Right hindlimb (tissue), 1 donor: ENCODE data around the gene IPO13.

Experiments used
- DNase-seq: peaks from one replicate; pipeline ENCODE4 v3.0.0-alpha.2; 2018

IPO13 gene

DNA sequence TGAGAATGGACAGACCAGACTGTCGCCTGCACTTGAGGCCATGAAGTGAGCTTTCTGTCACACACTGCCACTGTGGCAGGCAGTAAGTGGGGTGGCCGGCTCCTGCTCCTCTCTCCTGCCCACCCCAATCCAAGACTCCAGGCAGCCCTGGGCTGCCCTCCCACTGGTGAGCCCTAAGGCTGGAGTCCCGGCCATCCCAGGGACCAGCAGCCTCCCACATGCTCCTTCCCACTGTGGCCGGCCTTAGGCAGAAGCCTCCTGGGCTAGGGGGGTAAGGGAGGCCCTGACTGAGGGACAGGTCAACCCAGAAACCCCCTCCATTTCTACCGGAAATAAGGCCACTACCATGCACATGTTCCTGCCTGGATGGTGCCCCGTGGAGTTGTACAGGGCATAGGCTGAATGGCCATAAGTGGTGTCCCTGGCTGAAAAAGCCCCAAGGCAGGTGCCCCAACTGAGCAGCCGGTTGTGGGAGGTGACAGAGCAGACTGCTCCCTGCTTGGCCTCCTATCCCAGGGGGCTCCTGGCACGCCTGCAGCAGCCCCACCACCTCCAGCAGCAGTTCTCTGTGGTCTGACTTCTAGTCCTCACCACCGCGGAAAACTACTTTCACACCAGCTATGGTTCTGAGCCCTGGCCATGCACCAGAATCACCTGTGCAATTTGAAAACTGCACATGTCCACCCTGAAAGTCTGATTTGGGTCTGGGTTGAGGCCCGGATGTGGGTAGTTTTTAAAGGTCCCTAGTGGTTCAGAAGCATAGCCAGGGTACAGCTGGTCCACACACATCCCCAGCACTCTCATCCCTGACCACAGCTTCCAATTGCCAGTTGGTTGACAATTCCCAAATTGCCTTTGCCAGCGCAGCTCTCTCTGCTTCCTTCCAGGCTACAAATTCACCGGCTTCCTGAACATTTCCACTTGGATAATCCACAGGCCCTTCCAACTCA is 14.8 kb upstream of the IPO13 start:
- DNase-seq: no peak

DNA sequence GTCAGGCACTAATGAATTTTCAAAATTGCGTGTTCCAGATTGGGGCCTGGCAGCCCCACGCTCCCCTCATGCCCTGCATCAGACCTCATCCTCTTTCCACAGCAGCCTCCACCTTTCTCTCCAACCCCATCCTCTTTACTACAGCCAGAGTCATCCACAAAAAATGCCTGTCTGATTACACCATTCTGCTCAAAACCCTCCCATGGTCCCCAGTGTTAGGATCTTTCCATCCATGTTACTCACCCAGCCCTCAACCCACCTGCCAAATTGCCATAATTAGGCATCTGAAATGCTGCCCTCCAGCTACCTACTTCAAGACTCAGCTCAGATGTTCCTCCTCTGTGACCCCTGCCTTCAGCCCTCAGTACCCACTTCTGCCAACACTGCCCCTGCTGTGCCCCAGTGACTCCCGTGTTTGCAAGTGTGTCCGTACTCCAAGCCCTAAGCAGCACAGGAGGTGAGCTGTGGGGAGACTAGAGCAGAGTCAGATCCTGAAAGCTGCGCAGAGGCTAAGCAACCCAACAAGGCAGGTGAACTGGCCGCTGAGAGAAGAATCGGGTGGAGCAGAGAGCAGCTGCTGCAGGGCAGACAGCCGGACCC is 13.9 kb upstream of the IPO13 start:
- DNase-seq: no peak

DNA sequence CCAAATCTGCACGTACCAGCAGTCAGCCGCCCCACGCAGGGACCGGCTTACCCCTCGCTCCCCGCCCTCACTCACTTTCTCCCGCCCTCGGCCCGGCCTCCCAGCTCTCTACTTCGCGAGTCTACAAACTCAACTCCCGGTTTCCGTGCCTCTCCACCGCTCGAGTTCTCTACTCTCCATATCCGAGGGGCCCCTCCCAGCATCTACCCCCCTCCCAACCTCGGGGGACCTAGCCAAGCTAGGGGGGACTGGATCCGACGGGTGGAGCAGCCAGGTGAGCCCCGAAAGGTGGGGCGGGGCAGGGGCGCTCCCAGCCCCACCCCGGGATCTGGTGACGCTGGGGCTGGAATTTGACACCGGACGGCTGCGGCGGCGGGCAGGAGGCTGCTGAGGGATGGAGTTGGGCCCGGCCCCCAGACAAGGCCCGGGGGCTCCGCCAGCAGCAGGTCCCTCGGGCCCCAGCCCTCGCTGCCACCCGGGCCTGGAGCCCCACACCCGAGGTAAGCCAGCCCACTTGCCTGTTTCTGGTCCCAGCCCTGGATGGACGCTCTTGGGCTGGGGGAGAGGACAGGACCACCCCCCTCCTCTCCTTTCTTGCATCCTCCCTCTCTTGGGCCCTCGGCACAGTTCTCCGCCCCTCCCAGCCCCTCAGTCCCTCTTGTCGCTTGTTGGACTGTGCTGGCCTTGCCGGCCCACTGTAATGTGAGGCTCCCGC is 13.2 kb upstream of the IPO13 start, which contains the start of gene ARTN:
Gene ARTN, plus strand, starts transcription at position 416 of the 715 bp plus-strand sequence. CDS start 1,856 bp downstream, outside the sequence.
- peak; percentile 57 for DNase-seq

DNA sequence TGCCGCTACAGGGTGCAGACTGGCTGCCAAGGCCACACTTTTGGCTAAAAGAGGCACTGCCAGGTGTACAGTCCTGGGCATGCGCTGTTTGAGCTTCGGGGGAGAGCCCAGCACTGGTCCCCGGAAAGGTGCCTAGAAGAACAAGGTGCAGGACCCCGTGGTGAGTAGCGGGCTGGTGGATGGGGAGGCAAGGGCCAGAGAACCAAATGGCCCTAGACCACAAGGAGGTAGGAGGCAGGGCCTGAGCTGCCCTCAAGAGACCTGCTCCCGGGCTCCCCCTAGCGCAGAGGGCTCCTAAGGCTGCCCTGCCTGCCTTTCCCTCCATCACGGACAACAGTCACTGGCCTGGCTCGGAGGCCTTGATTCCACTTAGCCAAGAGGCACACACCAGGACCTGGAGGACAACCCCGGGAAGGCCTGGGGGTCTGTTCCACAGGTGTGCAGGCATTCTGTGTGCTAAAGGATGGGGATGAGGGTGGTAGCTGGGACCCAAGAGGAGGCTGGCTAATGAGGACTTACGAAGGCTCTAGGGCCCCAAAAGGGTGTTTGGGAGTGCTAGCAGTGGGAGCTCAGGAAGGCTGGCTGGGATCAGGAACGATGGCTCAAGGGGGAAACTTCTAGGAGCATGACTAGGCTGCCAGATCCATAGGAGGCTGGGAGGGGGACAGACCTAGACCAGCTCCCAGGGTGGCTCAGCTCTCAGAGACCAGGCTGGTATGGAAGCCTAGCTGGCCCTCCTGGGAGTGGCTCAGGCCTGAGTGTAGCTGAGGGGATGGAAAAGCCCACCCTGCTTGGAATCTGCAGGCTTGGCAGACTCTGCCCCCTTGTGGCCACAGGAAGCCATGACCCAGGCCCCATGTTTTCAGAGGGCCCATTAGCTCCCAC is 12.4 kb upstream of the IPO13 start:
- DNase-seq: peak; percentile 81

DNA sequence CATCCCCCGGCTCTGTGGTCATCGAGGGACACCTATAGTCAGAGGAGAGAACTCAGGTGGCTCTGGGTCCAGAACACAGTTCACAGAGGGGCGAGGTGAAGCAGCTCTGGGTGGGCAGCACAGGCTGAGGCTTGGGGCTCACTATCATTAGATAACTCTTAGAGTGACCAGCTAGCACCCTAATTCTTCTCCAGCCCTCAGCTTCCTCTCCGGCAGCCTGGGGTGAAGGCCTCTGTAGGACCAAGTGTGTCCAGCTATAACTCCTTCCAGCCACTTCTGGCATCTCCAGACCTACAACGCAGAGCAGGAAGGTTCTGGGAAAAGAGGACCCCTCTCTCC is 11.8 kb upstream of the IPO13 start:
- DNase-seq: no peak

DNA sequence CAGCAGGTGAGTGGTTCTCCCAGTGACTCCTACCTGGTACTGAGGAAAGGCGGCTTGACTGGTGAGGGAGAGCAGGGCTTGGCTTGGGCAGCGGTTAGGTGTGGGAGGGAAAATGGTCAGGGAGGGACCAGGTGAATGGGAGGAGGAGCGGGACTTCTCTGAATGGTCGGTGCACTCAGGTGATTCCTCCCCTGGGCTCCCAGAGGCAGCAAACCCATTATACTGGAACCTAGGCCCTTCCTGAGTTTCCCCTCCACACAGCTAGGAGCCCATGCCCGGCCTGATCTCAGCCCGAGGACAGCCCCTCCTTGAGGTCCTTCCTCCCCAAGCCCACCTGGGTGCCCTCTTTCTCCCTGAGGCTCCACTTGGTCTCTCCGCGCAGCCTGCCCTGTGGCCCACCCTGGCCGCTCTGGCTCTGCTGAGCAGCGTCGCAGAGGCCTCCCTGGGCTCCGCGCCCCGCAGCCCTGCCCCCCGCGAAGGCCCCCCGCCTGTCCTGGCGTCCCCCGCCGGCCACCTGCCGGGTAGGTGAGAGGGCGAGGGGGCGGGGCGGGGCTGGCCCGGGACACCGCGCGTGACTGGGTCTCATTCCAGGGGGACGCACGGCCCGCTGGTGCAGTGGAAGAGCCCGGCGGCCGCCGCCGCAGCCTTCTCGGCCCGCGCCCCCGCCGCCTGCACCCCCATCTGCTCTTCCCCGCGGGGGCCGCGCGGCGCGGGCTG is 10.9 kb upstream of the IPO13 start:
- DNase-seq: no peak

DNA sequence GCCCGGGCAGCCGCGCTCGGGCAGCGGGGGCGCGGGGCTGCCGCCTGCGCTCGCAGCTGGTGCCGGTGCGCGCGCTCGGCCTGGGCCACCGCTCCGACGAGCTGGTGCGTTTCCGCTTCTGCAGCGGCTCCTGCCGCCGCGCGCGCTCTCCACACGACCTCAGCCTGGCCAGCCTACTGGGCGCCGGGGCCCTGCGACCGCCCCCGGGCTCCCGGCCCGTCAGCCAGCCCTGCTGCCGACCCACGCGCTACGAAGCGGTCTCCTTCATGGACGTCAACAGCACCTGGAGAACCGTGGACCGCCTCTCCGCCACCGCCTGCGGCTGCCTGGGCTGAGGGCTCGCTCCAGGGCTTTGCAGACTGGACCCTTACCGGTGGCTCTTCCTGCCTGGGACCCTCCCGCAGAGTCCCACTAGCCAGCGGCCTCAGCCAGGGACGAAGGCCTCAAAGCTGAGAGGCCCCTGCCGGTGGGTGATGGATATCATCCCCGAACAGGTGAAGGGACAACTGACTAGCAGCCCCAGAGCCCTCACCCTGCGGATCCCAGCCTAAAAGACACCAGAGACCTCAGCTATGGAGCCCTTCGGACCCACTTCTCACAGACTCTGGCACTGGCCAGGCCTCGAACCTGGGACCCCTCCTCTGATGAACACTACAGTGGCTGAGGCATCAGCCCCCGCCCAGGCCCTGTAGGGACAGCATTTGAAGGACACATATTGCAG is 10.2 kb upstream of the IPO13 start:
- DNase-seq: peak; percentile 58

DNA sequence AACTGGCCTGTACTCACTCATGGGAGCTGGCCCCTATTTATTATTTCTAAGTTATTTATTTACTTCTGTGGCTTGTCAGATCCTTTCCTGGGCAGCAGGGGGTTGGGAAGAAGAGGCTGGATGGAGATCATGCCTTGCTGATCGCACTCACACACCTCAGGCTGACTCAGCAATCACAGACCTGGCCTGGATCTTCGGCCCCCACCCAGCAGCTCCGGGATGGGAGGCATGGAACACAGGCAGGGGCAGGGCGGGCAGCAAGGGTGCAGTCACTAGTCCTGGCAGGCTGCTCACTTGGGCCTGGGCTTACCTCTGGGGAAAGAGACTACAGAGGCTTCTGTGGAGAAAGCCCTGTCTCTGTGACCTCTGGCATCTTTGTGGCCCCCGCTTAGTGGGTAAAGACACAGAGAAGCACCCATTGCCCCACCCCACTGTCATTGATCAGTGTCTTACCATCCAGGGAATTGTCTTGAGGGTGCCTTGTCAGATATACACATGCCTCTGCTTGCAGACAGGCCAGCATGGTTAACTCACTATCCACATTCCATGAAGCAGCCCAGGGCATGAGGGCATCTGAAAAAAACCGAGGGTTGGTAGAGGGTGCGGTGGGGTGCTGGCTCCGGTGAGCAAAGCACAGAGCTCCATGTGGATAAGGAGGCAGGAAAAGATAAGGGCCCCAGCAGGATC is 9.4 kb upstream of the IPO13 start:
- no peak for DNase-seq

DNA sequence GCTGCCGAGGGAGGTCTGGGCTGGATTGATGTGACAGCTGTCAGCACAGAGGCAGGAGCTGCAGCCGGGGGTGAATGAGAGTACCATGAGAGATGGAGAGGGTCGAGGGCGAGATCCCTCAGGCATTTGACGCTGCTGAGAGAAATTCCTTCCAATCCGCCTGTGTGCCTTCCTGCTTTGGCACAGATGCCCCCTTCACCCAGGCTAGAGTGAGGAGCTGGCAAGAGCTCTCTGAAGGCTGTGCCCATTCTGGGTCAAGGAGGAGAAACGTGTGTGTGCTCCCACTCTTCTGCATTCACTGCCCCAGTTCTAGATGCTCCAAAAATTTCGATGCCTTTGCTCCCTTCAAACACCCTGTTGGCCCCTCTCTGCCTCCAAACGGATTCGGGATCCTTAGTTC is 8.4 kb upstream of the IPO13 start:
- DNase-seq: no peak

DNA sequence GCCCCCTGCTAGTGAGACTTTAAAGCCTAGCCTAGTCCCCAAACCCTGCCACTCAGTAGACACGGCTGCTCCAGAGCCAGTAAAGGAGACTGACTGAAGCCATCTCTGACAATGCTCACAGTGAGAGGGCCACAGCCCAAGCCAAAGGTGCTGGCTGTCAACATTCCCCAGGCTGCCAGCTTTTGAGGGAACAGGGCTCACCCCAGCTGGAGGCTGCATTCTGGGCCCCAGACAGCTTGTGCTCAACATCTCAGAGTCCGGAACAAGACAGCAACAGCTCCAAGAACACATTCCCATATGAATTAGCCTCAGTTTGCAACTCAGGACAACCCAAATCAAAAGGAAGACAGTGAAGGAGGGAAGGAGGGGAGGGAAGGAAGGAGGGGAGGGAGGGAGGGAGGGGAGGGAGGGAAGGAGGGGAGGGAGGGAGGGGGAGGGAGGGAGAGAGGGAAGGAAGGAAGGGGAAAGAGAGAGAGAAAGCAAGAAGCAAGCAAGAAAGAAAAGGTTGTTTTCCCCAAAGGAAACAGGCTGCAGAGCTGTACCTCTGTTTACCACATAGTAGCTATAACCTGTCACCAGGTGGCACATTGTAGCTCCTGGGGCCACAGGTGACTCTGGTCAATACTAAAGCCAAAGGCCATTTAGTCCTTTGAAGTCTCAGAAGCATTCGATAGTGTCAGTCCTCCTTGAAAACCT is 7.7 kb upstream of the IPO13 start:
- DNase-seq: no peak

DNA sequence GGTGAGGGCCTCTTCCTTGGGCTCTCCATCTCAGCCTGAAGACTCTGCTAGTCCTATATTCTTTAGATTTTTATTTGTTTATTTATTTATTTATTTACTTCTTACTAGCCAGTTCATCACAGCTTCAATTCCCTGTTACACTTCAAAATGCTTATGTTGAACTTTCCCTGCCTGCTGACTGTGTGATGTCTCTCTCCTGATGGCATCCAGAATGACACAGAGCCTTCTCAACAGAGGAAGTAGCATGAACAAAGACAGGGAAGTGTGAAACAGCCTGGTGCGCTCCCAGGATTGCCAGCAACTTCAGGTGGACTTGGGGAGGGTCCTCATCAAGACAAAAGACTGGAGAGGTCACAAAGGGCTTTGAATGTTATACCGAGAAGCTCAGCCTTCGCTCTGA is 4.3 kb upstream of the IPO13 start:
- DNase-seq: no peak

DNA sequence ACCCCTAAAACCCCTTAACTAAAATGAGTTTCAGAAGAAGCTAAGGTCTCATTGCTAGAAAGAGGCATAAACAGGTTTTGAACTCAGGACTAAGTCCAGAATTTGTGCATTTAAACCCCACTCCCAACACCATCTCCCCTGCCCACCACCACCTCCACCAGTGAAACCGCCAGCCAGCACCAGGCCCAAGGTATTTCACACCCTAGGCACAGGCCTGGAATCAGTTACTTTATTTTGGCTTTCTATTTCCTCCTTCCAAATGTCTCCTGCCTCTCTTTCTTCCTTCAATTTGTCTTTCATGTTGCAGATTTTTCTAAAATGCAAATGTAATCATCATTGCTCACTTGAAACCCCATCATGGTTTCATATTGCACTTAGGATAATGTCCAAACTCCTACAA is 1.9 kb upstream of the IPO13 start:
- no peak for DNase-seq

DNA sequence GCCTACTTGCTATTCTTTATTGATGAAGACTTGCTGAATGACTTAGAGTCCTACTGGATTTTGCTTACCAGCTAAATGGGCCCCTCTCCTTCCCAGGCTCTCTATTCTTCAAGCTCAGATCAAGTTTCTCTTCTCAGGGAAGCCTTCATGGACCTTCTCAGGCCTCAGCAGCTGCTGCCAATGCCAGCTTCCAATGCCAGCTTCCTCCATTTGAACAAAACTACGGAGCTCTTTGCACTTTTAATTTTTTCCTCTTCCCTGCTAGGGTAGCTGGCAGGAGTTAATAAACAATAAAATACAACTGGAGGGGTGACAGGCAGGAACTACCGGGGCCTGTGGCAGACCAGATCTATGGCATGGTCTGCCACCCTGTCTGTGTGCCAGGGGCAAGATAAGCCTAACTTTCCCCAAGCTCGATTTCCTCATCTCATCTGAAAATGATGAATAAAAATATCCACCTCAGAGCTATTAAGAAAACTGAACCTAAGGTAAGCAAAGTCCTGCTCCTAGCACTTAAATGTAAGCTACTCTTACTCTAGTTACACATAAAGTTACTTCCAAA is 995 bp upstream of the IPO13 start:
- DNase-seq: no peak

DNA sequence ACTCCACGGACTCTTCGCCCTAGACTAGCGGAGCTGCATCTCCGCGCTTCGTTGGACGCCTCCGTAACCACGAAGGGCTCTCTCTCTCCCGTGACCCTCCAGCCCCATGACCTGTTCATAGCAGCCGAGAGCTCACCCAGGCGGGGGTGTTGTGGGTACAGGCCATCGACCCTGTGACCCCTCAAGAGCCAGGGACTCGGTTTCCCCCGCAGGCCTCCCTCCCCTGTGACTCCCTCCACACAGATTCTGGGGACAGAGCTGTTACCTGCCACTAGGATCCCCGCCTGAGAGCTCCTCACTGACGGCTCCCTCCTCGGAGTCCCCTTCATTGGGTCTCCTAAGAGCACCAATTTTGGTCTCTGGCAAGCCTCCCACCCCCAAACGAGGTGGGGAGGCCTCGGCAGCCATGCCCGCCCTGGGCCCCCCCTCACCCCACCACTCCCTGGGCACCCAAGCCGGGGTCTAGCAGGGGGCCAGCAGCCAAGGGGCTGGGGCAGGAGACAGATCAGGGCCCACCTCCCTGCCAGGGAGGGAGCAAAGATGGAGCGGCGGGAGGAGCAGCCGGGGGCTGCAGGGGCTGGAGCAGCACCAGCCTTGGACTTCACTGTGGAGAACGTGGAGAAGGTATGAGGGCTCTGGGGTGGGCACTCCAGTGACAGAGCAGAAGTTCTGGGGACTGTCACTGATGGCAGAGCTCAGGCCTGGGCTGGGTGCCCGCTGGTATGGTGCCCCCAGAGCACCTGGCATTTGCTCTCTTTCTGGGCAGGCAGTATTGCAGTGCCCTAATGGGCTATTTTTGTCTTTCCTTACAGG is 517 bp downstream of the IPO13 start:
- no peak for DNase-seq

DNA sequence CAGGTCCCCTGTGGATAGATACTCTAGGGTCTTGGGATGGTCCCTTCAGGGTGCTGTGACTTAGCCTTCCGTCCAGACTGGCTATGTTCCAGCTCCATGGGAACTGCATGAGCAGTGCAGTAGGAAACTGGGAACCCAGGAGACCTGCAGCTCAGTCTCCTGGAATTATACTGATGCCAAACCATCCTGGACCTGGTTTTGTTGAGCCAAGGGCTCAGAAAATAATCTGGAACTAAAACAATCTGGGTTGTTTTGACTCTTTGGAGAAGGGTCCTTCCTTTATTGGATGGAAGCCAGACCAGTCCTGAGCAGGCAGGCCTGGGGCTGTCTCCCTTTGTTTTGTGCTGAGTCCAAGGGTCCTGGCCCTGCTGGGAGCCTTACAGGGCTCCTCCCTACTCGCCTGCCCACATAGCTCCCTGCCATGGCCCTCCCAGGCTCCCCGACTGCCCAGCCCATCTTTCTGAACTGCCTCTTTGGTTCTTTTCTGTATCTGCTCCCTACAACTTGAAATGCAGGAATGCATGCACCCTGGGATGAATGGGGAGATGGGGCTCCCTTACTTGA is 1.2 kb downstream of the IPO13 start:
- DNase-seq: no peak

DNA sequence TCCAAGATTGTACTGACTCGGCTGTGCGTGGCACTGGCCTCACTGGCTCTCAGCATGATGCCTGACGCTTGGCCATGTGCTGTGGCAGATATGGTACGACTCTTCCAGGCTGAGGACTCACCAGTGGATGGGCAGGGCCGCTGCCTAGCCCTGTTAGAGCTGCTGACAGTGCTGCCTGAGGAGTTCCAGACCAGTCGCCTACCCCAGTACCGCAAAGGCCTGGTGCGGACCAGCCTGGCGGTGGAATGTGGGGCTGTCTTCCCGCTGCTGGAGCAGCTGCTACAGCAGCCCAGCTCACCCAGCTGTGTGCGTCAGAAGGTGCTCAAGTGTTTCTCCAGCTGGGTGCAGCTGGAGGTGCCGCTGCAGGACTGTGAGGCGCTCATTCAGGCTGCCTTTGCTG is 2.9 kb downstream of the IPO13 start:
- DNase-seq: peak; percentile 55

DNA sequence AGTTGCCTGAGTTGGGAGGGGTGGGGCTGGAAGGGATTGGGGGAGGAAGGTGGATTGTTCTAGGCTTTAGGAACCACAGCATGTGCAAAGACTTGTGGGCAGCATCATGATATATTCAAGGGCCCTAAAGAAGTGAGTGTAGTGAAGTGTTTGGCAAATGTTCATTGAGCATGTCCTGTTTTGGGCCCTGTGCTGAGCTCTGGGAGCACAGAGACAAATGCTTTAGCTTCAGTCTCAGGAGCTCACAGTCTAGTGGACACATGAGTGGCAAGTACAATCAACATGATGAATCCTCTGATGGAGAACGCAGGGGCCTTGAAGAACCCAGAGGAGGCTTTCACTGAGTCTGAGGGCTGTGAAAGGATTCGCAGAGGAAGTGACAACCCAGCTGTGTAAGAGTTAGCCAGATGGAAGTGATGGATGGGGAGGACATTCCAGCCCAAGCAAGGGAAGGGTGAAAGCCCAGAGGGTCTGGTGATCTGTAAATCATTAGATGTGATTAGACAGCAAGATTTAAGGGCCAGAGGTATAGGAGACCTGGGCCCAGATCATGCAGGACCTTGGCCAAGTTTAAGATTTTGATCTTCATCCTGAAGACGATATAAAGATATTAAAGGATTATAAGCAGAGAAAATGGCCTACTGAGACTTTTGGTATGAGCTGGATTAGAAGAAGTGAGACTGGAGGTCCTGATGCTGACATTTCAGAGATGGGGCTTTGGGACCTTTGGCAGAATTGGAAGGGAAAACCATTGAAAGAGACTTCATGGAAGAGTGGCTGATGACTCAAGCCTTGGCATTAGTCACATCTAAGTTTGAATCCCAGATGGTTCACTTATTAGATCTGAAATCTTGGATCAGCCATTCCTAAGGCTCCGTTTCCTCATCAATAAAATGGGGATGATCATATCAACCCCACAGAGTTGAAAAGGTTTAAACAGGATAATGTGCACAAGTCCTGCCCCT is 4.6 kb downstream of the IPO13 start:
- no peak for DNase-seq
